ENCODE data around the gene SDK1. TPM values are rescaled to one million over a fixed set of nuclear protein-coding genes. Genes with fewer than 3 reads are reported as not detected.

Gene SDK1
- total RNA-seq, 2 donors from 2014 or later: 3.1 to 3.6 TPM

- no peak for TF ChIP-seq CTCF (IDR thresholded peaks at IDR 0.05)
- Histone ChIP-seq H3K27ac (no peak overlapping the region), H3K9me3 (no peaks in the 10 kb centered on the region), H3K4me3 (no peak overlapping the region), H3K27me3 (no peaks in the 10 kb centered on the region), H3K4me1 (peaks cover 0 to 6% of the 10 kb centered on the region in 2 donors), H3K36me3 (no peaks in the 10 kb centered on the region)
- no peak for DNase-seq (ENCODE audit: low spot score)
Observed at GRCh38 chr7:3951316-3952055, 650.4 kb downstream of the SDK1 start.

- no peak for TF ChIP-seq CTCF (IDR thresholded peaks at IDR 0.05)
- no peak for DNase-seq (ENCODE audit: low spot score)
- no peaks in the 10 kb centered on the region for H3K9me3 ChIP-seq
- H3K36me3 ChIP-seq: no peaks in the 10 kb centered on the region
- H3K27me3 ChIP-seq: no peaks in the 10 kb centered on the region
- no peak overlapping the region for H3K4me3 ChIP-seq
- peaks cover 0 to 6% of the 10 kb centered on the region in 2 donors for H3K4me1 ChIP-seq
- H3K27ac ChIP-seq: no peak overlapping the region
Observed at GRCh38 chr7:3953133-3953532, 652.1 kb downstream of the SDK1 start.

- Histone ChIP-seq H3K9me3 (no peaks in the 10 kb centered on the region), H3K4me1 (peaks cover 0 to under 1% of the 10 kb centered on the region in 2 donors), H3K27me3 (no peaks in the 10 kb centered on the region), H3K36me3 (no peaks in the 10 kb centered on the region), H3K4me3 (no peak overlapping the region), H3K27ac (no peak overlapping the region)
- no peak for TF ChIP-seq CTCF (IDR thresholded peaks at IDR 0.05)
- no peak for DNase-seq (ENCODE audit: low spot score)
Observed at GRCh38 chr7:3953946-3954345, 652.9 kb downstream of the SDK1 start.

DNA sequence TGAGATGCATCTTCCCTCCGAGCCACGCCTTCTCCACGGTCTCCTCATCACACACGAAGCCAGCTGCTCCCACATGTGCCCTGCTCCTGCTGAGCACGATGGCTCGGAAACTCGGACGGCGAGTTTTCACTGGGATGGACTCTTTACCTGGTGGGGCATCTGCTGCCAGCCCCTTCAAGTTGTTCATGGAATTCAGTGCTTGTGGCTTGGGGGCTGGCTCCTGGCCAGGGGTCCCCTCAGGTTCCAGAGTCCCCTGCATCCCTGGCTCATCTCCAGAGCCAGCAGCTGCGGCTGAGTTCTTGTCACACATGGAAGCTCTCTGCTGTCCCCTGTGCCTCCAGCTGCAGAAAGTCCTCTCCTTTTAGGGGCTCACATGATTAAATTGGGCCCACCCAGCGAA is 654.0 kb downstream of the SDK1 start:
- H3K4me3 ChIP-seq: no peak overlapping the region
- H3K36me3 ChIP-seq: no peaks in the 10 kb centered on the region
- H3K27me3 ChIP-seq: no peaks in the 10 kb centered on the region
- DNase-seq (ENCODE audit: low spot score): no peak
- H3K4me1 ChIP-seq: no peaks in the 10 kb centered on the region
- H3K27ac ChIP-seq: no peak overlapping the region
- TF ChIP-seq CTCF (IDR thresholded peaks at IDR 0.05): no peak
- no peaks in the 10 kb centered on the region for H3K9me3 ChIP-seq

- no peaks in the 10 kb centered on the region for H3K4me1 ChIP-seq
- H3K27ac ChIP-seq: no peak overlapping the region
- H3K36me3 ChIP-seq: no peaks in the 10 kb centered on the region
- H3K4me3 ChIP-seq: no peak overlapping the region
- H3K9me3 ChIP-seq: no peaks in the 10 kb centered on the region
- DNase-seq (ENCODE audit: low spot score): no peak
- no peak for TF ChIP-seq CTCF (IDR thresholded peaks at IDR 0.05)
- no peaks in the 10 kb centered on the region for H3K27me3 ChIP-seq
Observed at GRCh38 chr7:3955751-3956696, 655.0 kb downstream of the SDK1 start.

Data from right atrium auricular region (tissue), 2 donors.